NCI-H748 treated with DMSO at 0.1 percent for 48 hours (cell line): ENCODE data around the gene TTLL4.
A peak's percentile ranks its signal among the peaks of the same experiment; 100 is the strongest.

Source experiments
- DNase-seq: peaks from one replicate; lab custom pipeline; 2025; lab: John Stamatoyannopoulos, UW

TTLL4 gene, protein sequence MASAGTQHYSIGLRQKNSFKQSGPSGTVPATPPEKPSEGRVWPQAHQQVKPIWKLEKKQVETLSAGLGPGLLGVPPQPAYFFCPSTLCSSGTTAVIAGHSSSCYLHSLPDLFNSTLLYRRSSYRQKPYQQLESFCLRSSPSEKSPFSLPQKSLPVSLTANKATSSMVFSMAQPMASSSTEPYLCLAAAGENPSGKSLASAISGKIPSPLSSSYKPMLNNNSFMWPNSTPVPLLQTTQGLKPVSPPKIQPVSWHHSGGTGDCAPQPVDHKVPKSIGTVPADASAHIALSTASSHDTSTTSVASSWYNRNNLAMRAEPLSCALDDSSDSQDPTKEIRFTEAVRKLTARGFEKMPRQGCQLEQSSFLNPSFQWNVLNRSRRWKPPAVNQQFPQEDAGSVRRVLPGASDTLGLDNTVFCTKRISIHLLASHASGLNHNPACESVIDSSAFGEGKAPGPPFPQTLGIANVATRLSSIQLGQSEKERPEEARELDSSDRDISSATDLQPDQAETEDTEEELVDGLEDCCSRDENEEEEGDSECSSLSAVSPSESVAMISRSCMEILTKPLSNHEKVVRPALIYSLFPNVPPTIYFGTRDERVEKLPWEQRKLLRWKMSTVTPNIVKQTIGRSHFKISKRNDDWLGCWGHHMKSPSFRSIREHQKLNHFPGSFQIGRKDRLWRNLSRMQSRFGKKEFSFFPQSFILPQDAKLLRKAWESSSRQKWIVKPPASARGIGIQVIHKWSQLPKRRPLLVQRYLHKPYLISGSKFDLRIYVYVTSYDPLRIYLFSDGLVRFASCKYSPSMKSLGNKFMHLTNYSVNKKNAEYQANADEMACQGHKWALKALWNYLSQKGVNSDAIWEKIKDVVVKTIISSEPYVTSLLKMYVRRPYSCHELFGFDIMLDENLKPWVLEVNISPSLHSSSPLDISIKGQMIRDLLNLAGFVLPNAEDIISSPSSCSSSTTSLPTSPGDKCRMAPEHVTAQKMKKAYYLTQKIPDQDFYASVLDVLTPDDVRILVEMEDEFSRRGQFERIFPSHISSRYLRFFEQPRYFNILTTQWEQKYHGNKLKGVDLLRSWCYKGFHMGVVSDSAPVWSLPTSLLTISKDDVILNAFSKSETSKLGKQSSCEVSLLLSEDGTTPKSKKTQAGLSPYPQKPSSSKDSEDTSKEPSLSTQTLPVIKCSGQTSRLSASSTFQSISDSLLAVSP

GRCh38 chr2:218710687-218711549 lies at the start of gene TTLL4:
TSS of gene TTLL4 (plus strand) at chr2:218710835. CDS start at chr2:218737677, 26,842 bp downstream.
- peak; percentile 86 for DNase-seq

DNA sequence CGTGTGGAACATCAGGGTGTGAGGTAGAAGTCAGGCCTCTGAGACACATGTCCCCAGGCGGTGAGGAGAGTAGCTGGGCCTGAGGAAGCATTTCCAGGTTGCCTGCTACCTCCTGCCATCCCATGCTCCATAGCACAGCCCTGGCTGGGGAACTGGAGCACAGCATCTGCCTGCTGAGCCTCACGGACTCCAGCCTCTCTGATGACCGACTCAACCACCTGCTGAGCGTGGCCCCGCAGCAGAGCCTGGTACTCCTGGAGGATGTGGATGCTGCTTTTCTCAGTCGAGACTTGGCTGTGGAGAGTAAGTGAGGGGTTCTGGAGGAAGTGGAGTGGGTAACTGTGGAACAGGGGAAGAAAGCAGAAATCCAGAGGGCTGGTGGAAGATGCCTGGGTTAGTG lies 48.3 kb upstream of the TTLL4 start:
- no peak for DNase-seq

- no peak for DNase-seq
Observed at GRCh38 chr2:218662827-218663226, 47.8 kb upstream of the TTLL4 start.

DNA sequence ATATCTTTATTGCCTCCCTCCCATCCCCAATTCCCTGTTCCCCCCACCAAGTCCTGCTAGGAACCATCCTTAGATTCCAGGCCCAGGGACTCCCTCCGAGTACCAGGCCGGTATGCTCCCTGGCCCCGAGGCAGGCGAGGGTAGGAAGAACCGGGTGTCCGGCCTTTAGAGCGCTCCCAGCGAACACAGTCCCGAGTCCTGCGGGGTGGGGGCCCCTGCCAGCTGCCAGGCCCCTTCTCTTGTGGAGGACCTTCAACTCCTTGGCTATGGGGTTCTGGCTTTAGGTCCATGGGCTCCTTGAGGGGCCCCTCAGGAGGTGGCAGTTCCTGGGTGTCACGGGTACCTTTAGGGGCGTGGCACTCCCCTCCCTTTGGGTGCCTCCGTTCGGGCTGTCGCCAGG lies 46.7 kb upstream of the TTLL4 start:
- DNase-seq = no peak

DNA sequence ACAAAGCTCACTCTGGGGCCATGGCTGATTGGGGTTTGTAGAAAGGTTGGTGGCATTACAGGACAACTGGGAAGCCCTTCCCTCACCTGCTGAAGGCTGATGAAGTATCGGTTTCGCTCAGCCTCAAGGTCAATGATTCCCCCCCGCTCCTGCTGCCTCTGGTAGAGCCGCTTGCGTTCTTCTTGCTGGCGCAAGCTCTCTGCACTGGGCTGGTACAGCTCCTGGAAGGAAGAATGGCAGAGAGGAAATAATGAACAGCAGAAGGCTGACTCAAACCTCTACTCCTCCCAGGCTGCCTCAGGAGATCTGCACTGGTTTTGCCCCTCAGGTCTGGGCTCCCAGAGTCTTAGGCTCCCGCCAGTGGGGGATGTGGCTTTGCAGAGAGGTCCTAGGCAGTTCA lies 46.0 kb upstream of the TTLL4 start:
- DNase-seq = no peak

DNA sequence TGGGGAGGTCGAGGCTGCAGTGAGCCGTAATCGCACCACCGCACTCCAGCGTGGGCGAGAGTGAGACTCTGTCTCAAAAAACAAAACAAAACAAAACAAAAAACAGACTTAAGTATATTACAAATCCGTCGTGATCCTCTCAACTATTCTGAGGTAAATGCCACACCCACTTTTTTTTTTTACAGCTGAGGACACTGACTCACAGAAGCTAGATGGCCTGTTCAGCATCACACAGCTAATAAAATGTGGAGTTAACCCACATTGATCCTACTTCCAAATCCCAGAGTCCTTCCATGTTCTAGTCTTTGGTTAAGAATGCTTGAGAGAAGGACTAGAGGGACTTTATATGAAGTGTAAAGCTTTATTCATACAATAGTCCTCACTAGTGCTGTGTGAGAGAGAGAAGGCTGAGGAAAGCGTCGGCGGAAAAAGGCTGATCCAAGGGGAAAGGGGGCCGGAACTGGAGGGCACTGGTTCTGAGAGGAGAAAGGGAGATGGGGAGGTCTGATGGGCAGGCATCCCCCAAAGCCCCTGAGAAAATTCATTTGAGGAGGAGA lies 39.5 kb upstream of the TTLL4 start:
- no peak for DNase-seq

DNA sequence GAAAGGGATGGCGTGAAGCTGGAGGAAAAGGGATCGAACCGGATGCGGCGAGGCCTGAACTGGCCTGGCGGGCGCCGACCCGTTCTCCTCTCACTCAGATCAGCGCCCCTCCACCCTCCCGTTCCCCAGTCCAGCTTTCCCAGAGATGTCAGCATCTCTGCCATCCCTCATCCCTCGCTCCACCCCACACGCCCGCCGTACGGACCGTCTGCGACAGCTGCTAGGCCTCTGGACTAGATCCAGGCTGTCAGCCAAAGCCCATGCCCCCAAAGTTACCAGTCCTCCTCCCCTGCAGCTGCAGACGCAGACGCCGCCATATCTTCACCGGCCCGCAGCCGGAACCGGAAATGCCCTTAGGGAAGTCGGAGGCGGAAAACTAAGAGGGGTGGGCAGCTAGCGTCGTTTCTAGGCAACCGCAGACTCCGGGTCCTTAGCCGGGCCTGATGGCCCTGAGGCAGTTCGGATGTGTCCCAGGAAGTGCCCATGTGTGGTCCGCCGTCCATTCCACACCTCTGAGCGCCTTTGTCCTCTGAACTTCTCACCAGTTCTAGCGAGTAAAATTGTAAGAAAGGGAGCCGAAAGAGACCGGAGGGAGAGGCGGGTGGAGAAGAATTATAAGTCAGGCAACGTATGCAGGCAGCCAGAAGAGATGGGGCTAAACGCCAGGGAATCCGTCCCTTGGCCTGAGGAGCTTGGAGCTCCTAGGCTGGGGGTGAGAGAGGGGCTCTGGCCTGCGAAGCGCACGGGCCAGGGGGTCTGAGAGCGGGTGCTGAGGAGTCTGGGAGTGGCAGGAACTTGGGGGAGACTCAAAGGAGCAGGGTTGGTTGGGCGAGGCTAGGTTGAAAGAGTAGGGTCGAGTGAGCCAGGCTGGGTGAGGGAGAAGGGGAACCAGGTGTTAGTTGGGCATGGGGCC lies 38.7 kb upstream of the TTLL4 start, which contains the start of the genes RNF25 and STK36:
TSS of gene RNF25 (minus strand) at position 349 of the 913 bp plus-strand sequence. CDS start at position 317, 32 bp downstream.
TSS of gene STK36 (plus strand) at position 433 of the 913 bp plus-strand sequence. CDS start 744 bp downstream, outside the sequence.
- peak; percentile 85 for DNase-seq

- DNase-seq = no peak
Observed at GRCh38 chr2:218679119-218679518, 31.5 kb upstream of the TTLL4 start.

- no peak for DNase-seq
Observed at GRCh38 chr2:218680061-218680460, 30.6 kb upstream of the TTLL4 start.

DNA sequence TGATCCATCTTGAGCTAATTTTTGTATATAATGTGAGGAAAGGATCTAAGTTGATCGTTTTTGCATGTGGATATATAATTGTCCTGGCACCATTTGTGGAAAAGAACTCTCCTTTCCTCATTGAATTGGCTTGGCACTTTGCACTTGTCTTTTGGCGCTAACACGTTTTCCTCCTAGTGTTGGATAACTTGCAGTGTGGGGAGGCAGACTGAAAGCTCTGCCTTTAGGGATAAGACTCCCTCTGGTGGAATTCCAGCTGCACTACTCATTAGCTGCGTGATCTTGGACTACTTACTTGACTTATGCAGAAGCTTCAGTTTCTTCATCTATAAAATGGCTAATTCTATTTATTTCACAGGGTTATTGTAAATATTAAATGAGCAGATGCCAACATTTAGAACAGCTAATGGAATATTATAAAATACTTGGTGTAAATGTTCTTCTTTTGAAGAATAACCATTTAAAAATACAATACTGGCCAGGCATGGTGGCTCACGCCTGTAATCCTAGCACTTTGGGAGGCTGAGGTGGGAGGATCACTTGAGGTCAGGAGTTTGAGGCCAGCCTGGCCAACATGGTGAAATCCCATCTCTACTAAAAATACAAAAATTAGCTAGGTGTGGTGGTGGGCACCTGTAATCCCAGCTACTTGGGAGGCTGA lies 23.1 kb upstream of the TTLL4 start:
- peak; percentile 8 for DNase-seq

DNA sequence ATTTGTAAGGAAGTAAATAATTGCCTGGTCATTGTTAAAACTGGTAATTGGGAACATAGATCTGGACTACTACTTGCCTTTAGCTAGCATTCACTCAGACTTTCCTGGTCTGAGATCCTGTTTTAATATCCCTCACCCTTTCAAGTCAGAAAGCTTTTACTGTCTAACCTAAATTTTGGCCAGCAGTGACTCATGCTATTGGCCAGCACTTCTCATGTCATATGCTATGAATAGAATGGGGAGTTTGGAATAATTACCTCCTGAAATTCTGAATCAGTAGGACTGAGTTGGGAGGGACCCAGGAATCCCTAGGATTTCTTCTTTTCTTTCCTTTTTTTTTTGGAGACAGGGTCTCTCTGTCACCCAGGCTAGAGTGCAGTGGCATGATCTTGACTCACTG lies 19.4 kb upstream of the TTLL4 start:
- DNase-seq = no peak

DNA sequence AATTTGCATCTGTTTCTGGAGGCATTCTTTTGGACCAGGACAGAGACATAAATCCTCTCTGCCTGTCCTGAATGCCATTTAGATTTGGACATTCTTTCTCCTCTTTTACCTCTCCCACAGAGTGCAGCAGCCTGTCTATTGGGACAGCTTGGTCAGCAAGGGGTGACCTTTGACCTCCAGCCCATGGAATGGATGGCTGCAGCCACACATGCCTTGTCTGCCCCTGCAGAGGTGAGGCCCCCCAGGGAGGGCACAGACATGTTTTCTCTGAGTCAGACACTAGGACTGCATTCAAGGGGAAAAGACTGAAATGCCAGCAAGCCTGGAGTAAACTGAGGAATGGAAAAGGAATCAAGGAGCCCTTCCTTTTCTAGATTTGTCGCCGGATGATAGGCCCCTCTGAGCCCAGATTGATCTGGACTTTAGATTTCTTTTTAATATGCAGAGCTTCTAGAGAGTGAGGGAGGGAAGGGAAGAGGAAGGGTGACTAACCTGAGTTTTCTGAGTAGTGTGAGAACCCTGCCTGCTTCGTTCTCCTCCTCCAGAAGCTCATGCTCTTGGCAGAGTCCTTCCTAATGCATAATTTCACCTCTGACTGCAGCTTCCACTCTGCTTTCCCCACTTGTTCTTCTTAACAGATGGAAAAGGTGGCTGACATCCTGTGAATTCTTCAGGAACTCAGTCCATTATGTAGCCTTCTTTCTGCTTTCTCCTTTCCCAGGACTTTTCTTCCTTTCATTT lies 16.1 kb upstream of the TTLL4 start:
- DNase-seq = no peak

- DNase-seq = no peak
Observed at GRCh38 chr2:218698885-218699284, 11.8 kb upstream of the TTLL4 start.

GRCh38 chr2:218701806-218702205 lies 8.8 kb upstream of the TTLL4 start:
- no peak for DNase-seq

DNA sequence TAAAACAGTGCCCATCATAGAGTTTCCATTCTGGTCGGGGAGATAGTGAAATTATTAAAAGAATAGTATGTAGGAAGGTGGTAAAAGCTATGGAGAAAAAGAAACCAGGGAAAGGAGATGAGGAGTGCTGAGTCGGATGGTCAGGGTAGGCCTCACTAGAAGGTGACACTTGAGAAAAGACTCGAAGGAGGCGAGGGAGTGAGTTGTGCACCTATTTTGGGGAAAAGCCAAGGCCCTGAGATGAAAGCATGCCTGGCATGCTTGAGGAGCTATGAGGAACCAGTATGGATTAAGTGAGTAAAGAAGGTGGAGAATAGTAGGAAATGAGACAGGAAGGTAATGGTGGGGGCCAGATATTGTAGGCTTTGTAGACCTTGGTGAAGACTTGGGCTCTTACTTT lies 7.3 kb upstream of the TTLL4 start:
- no peak for DNase-seq

- no peak for DNase-seq
Observed at GRCh38 chr2:218708086-218708485, 2.5 kb upstream of the TTLL4 start.

GRCh38 chr2:218709908-218710307 lies 727 bp upstream of the TTLL4 start:
- DNase-seq = no peak

- DNase-seq = no peak
Observed at GRCh38 chr2:218710334-218710686, 325 bp upstream of the TTLL4 start.

DNA sequence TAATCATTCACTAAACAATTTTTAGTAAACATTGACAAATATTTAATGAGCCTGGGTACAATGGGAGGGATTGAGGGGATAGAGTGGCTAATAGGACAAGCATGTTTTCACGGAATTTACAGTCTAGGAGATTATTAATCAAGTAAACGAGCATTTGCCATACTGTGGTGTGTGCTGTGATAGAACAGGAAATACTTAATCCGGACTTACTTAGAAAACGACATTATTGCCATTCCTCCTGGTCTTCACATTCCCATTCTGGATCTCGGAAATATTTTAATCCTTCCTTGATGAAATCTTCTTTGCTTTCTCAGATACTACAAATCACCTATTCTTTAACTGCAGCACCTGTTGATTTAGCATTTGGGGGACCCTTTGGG lies 905 bp downstream of the TTLL4 start:
- peak; percentile 20 for DNase-seq
